Liver (tissue), 9 donors: ENCODE results near the gene SPTAN1. TPM values are rescaled to one million over a fixed set of nuclear protein-coding genes. Genes with fewer than 3 reads are reported as not detected.

ENCODE experiments used
- DNase-seq: peaks from one replicate; pipeline ENCODE4 v3.0.0-alpha.2; 2017; ENCODE audit warnings: low spot score
- H3K27ac ChIP-seq, 2 donors: one replicate each; pipeline ENCODE4 v1.7.0; 2013; ENCODE audit warnings: inconsistent platforms in 2 of 2, low read length in 2 of 2, control low read depth in 1 of 2, low read depth in 1 of 2, mild to moderate bottlenecking in 1 of 2
- H3K27me3 ChIP-seq, 4 donors: one replicate each; pipeline versions ENCODE4 v1.6.1 to v1.7.0; 2013; ENCODE audit warnings: low read length in 3 of 4, inconsistent platforms in 1 of 4, mild to moderate bottlenecking in 1 of 4, moderate library complexity in 1 of 4; ENCODE audit not compliant: control insufficient read depth in 4 of 4, insufficient read depth in 4 of 4
- H3K36me3 ChIP-seq, 4 donors: one replicate each; pipeline versions ENCODE4 v1.6.1 to v1.7.0; 2013; ENCODE audit warnings: low read length in 3 of 4, mild to moderate bottlenecking in 3 of 4, low read depth in 1 of 4, moderate library complexity in 1 of 4; ENCODE audit not compliant: control insufficient read depth in 4 of 4, insufficient read depth in 3 of 4
- H3K4me1 ChIP-seq, 4 donors: one replicate each; pipeline versions ENCODE4 v1.6.1 to v1.7.0; 2013; ENCODE audit warnings: low read length in 3 of 4, mild to moderate bottlenecking in 3 of 4, moderate library complexity in 1 of 4; ENCODE audit not compliant: control insufficient read depth in 4 of 4, insufficient read depth in 4 of 4
- H3K4me3 ChIP-seq, 3 donors: one replicate each; pipeline versions ENCODE4 v1.6.1 to v1.7.0; 2013; ENCODE audit warnings: low read length in 3 of 3, control low read depth in 1 of 3, low read depth in 1 of 3, mild to moderate bottlenecking in 1 of 3
- H3K9ac ChIP-seq, 2 donors: one replicate each; pipeline ENCODE4 v1.7.0; 2013; ENCODE audit warnings: low read length in 2 of 2, mild to moderate bottlenecking in 2 of 2, moderate library complexity in 2 of 2, control low read depth in 1 of 2, low read depth in 1 of 2
- H3K9me3 ChIP-seq, 4 donors: one replicate each; pipeline versions ENCODE4 v1.6.1 to v1.7.0; 2013; ENCODE audit warnings: low read length in 3 of 4; ENCODE audit not compliant: control insufficient read depth in 4 of 4
- ATF3 ChIP-seq: IDR thresholded peaks from 2 replicates; pipeline ENCODE4 v1.6.1; 2016; ENCODE audit warnings: antibody characterized with exemption
- CTCF ChIP-seq: fragments of 150-350 bp; IDR thresholded peaks from 2 replicates; pipeline ENCODE4 v1.5.1; 2017; ENCODE audit warnings: improper control_type of control experiment, low read depth, low read length; ENCODE audit not compliant: missing input control
- EGR1 ChIP-seq, 2 donors: IDR thresholded peaks; 2 replicates each; pipeline ENCODE4 v1.6.1; 2016 to 2018; ENCODE audit warnings: antibody characterized with exemption in 2 of 2, low read depth in 2 of 2
- FOXA1 ChIP-seq: IDR thresholded peaks from 2 replicates; pipeline ENCODE4 v1.6.1; 2016; ENCODE audit warnings: antibody characterized with exemption
- GABPA ChIP-seq, 2 donors: IDR thresholded peaks in 1 of 2; conservative IDR thresholded peaks in 1 of 2; 2 replicates each; pipeline ENCODE4 v1.6.1; 2016; ENCODE audit warnings: antibody characterized with exemption in 2 of 2, mild to moderate bottlenecking in 1 of 2, moderate library complexity in 1 of 2
- HNF4A ChIP-seq, 2 donors: conservative IDR thresholded peaks; 2 replicates each; pipeline ENCODE4 v1.6.1; 2016; ENCODE audit warnings: antibody characterized with exemption in 2 of 2, mild to moderate bottlenecking in 2 of 2
- HNF4G ChIP-seq: IDR thresholded peaks from 2 replicates; pipeline ENCODE4 v1.6.1; 2016; ENCODE audit warnings: antibody characterized with exemption
- MAX ChIP-seq: IDR thresholded peaks from 2 replicates; pipeline ENCODE4 v1.6.1; 2016; ENCODE audit warnings: antibody characterized with exemption
- RAD21 ChIP-seq, 2 donors: IDR thresholded peaks; 2 replicates each; pipeline ENCODE4 v1.6.1; 2016; ENCODE audit warnings: antibody characterized with exemption in 2 of 2, mild to moderate bottlenecking in 2 of 2
- REST ChIP-seq: IDR thresholded peaks from 2 replicates; pipeline ENCODE4 v1.6.1; 2016; ENCODE audit warnings: antibody characterized with exemption, mild to moderate bottlenecking
- RXRA ChIP-seq, 2 donors: IDR thresholded peaks; 2 replicates each; pipeline ENCODE4 v1.6.1; 2017 to 2018; ENCODE audit warnings: antibody characterized with exemption in 2 of 2, mild to moderate bottlenecking in 1 of 2
- YY1 ChIP-seq: IDR thresholded peaks from 2 replicates; pipeline ENCODE4 v1.6.1; 2016; ENCODE audit warnings: antibody characterized with exemption, mild to moderate bottlenecking
- ZBTB33 ChIP-seq: IDR thresholded peaks from 2 replicates; pipeline ENCODE4 v1.6.1; 2016; ENCODE audit warnings: antibody characterized with exemption
- WGBS: extraction: QIAGEN DNeasy Blood & Tissue Kit; methylation state at CpG from one replicate; pipeline ENCODE4 v1.1.7; 2013; 5-methylcytosine and 5-hydroxymethylcytosine counted together
- polyA plus RNA-seq, 2 donors: library from polyadenylated mRNA; stranded (reverse) in 1 of 2; unstranded in 1 of 2; fragments of 200-250 nt in 1 of 2; fragments of >200 nt in 1 of 2; fragmentation: Nextera tagmentation in 1 of 2; extraction: Ambion mirVana in 1 of 2; gene quantifications; one replicate each; pipeline versions ENCODE4 v1.2.1 to v1.2.3, GENCODE V29; 2013 to 2015
- total RNA-seq, 2 donors: library from RNA; depleted of rRNA; stranded (reverse); fragments of >200 nt; gene quantifications; one replicate each; pipeline ENCODE4 v1.2.3, GENCODE V29; 2014
- donor health status: healthy.
- donor health status: healthy.
- donor health status: healthy.
- donor health status: healthy.
- donor health status: healthy.

The SPTAN1 gene
- total and polyA plus RNA-seq, 4 donors = 31.3 to 86.5 (median 60.4) TPM

- no peak overlapping the region for H3K4me3 ChIP-seq
- peaks cover 0 to 22% (median 19%) of the 10 kb centered on the region in 4 donors for H3K4me1 ChIP-seq
- H3K27me3 ChIP-seq = no peaks in the 10 kb centered on the region
- DNase-seq = no peak
- no peak overlapping the region for H3K9ac ChIP-seq
- H3K27ac ChIP-seq = no peak overlapping the region
- TF ChIP-seq RXRA (IDR thresholded peaks at IDR 0.05) (no peak), YY1 (no peak), MAX (no peak), CTCF (no peak), HNF4G (no peak), EGR1 (IDR thresholded peaks at IDR 0.05; ENCODE audit: low read depth in 2 of 2) (no peak), REST (no peak), HNF4A (conservative IDR thresholded peaks at IDR 0.05) (no peak), GABPA (IDR thresholded peaks at IDR 0.05 in 1 of 2, conservative IDR thresholded peaks at IDR 0.05 in 1 of 2) (no peak), ZBTB33 (no peak)
- H3K36me3 ChIP-seq = peaks cover 28 to 75% (median 56%) of the 10 kb centered on the region in 4 donors
- 96% methylated on average over 3 of the region's 3 CpGs for WGBS
- no peaks in the 10 kb centered on the region for H3K9me3 ChIP-seq
Observed at GRCh38 chr9:128610897-128611296, 58.5 kb downstream of the SPTAN1 start.

- H3K9ac ChIP-seq = no peak overlapping the region
- no peak overlapping the region for H3K4me3 ChIP-seq
- no peaks in the 10 kb centered on the region for H3K27me3 ChIP-seq
- H3K9me3 ChIP-seq = no peaks in the 10 kb centered on the region
- H3K4me1 ChIP-seq = peaks cover 0 to 22% (median 19%) of the 10 kb centered on the region in 4 donors
- DNase-seq = no peak
- H3K27ac ChIP-seq = peak overlapping the region; percentile 2 to 6
- peaks cover 28 to 75% (median 58%) of the 10 kb centered on the region in 4 donors for H3K36me3 ChIP-seq
- 72% methylated on average over 12 of the region's 12 CpGs for WGBS
- TF ChIP-seq ATF3 = no peak
- TF ChIP-seq HNF4A (conservative IDR thresholded peaks at IDR 0.05) = peak; percentile 76 to 80
- TF ChIP-seq RXRA (IDR thresholded peaks at IDR 0.05) = peak in 1 of 2 donors; percentile 42
- TF ChIP-seq FOXA1 = no peak
- TF ChIP-seq ZBTB33 = no peak
- no peak for TF ChIP-seq RAD21 (IDR thresholded peaks at IDR 0.05)
- TF ChIP-seq CTCF = no peak
- no peak for TF ChIP-seq EGR1 (IDR thresholded peaks at IDR 0.05; ENCODE audit: low read depth in 2 of 2)
Observed at GRCh38 chr9:128611600-128612394, 59.4 kb downstream of the SPTAN1 start.
